Epithelial cell of esophagus (primary cell): ENCODE measurements around the gene OMD.

Source experiments
- DNase-seq: peaks from one replicate; pipeline ENCODE4 v3.0.0; 2010; ENCODE audit warnings: low read depth
- H3K4me3 ChIP-seq: 2 replicates; pipeline ENCODE4 v1.5.1; 2011; ENCODE audit warnings: mild to moderate bottlenecking, low read length, control low read depth
- TF ChIP-seq, protein P1 (sequence below): IDR thresholded peaks from 2 replicates; pipeline ENCODE4 v1.5.1; 2011; ENCODE audit warnings: low read depth, mild to moderate bottlenecking, low read length, control low read depth, inconsistent platforms; ENCODE audit not compliant: insufficient read depth; ENCODE audit errors: missing control alignments

The OMD gene

DNA sequence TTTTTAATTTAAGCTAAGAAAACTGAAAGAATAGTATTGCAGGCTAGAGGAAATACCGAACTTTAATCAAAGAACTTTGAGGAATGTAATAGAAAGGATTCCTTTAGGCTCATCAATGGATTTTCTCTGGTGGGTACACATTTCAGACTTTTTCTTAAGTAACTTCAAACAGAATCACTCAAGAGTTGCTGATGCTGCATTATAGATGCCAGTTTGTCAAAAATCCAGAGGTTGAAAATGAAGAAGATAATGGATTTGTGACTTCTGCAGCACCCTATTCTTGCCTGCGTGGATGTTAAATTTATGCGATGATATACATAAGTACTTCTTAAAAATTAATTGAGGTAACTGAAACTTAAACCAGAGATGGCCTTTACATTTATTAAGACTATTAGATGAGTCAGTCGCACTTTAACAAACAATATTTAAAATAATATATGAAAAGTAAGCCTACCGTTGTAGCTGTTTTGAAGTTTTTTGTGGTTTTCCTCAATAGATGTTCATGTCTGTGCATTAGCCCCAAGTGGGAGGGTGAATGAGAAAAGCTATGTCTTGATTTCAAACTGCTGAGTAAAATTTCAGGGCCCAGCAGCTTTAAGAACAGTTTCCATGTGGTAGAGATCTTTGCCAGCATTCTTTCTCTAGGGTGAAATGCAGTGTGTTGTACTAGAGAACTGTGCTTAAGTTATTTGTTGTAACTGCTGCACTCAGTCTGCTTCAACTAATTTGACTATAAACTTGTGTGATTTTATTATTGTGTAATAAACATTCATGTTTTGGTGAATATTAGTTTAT is 20.0 kb downstream of the OMD start, which contains the start of gene OGN:
Gene OGN (minus strand): TSS at position 537 of the 795 bp plus-strand sequence. CDS start 1,171 bp downstream, outside the sequence.
- no peak within 1 kb of the TSS for H3K4me3 ChIP-seq
- no peak for DNase-seq
- TF ChIP-seq, protein P1, sequence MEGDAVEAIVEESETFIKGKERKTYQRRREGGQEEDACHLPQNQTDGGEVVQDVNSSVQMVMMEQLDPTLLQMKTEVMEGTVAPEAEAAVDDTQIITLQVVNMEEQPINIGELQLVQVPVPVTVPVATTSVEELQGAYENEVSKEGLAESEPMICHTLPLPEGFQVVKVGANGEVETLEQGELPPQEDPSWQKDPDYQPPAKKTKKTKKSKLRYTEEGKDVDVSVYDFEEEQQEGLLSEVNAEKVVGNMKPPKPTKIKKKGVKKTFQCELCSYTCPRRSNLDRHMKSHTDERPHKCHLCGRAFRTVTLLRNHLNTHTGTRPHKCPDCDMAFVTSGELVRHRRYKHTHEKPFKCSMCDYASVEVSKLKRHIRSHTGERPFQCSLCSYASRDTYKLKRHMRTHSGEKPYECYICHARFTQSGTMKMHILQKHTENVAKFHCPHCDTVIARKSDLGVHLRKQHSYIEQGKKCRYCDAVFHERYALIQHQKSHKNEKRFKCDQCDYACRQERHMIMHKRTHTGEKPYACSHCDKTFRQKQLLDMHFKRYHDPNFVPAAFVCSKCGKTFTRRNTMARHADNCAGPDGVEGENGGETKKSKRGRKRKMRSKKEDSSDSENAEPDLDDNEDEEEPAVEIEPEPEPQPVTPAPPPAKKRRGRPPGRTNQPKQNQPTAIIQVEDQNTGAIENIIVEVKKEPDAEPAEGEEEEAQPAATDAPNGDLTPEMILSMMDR: no peak

DNA sequence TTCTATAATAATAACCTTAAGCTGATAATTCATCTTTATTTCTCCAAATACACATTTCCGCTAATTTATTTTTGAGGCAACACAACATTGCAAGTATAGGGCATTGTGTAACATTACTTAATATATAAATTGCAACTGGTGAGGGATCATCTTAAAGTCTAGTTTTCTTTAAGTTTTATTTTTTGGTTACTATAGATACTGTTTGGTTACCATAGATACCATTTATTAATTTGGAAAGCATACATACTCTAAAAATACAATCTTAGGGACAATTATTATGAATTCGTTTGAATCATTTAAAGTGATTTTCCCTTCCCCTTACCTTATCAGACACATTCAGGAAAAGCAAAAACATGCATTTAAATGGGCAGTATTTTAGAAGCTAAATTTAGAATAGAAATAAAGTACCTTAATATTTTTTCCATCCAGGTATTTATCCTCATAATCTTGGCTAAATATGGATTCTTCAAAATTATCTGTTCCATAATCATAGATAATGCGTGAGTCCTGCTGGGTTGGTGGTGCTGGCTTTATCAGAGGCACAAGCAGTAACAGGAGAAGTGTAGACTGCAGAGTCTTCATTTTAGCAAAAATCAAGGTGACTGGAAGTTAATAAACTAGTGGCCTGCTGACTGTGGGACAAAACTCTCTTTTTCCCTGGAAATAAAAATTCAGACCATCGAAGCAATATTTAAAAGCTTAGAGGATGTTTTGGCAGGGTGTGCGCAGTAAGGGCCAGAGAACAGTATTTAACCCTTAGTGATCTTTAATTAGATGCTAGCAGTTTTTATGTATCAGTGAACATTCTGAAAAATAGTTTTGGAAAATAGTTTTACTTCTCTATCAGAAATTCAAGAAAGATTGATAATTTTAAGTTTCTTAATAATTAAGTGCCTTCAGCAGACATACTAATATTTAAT is 21.2 kb downstream of the OMD start:
- TF ChIP-seq, protein P1: no peak
- H3K4me3 ChIP-seq: no peak overlapping the region

DNA sequence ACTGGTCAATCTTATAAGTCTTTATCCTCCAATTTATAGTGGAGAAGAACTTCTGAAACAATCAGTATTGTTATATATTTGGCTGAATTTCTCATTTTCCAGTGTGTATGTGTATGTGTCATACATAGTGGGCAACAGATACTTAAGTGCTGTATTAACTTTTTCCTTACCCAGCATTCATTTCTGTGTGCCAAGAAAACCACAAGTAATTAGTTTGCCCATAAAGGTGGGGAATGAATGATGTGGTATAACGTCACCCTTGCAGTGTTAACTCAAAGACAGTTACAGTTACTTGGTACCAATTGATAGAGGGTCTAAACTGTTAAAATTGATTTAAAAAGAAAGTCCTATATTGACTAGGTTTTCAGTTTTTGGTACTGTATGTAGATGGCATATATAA is 21.9 kb downstream of the OMD start:
- TF ChIP-seq, protein P1: no peak
- no peak for DNase-seq
- no peak overlapping the region for H3K4me3 ChIP-seq

More for the DNA sequence above, 21.2 kb downstream of the OMD start:
- DNase-seq: no peak

DNA sequence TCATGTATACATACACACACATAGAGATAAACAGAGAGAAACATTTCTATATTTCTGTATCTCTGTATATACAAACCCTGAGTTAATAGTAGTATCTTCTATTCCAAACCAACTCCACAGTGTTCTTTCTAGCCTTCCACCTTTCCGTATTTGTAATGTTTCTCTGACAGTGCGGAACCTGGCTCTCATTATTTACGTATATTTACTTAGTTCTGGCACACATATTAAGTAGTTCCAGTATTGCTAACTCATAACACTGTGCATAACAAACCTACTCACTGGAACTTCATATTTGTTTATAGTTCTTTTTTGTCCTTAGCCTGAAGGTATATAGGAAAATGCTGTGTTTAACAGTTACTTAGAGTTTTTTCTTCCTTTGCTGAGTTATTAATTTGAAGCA is 26.4 kb downstream of the OMD start:
- TF ChIP-seq, protein P1: no peak
- no peak for DNase-seq
- no peak overlapping the region for H3K4me3 ChIP-seq

DNA sequence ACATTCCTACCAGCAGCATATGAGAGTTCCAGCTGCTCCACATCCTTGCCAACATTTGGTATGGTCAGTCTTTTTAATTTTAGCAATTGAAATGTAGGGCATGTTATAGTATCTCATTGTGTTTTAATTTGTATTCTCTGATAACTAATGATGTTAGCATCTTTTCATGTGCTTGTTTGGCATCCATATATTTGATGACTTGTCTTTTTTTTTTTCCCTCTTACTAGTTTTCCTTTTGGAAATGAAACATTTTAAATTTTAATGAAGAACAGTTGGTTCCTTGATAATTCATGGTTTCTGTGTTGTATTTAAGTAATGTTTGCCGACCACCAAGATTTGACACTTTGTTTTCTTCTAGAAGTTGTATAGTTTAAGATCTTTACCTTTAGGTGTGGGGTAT is 28.7 kb downstream of the OMD start:
- DNase-seq: no peak
- H3K4me3 ChIP-seq: no peak overlapping the region
- TF ChIP-seq, protein P1: no peak

DNA sequence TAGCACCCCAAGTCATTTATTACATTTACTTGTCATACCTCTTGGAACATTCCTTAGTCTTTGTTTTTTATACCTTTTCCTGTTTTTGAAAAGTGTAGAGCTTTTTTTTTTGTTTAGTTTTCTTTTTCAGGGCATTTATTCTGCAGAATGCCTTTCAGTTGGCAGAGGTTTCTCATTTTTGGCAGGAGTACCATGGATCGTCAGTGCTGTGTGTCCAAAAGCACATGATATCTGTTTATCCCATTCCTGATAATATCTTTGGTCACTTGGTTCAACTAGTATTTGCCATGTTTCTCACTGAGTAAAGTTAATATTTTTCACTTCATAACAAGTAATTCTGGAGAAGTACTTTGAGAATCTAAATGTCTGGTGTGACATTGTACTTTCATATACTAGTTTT is 30.6 kb downstream of the OMD start:
- H3K4me3 ChIP-seq: no peak overlapping the region
- TF ChIP-seq, protein P1: no peak
- DNase-seq: no peak
